Activated naive CD8-positive, alpha-beta T cell treated with anti-CD3 and anti-CD28 coated beads, Interleukin-2, amount 50 U/mL, for 16 hours (primary cell): ENCODE data around the gene KIF4A.

Source experiments
- DNase-seq: peaks from one replicate; pipeline ENCODE4 v3.0.0-alpha.2; 2020; ENCODE audit warnings: low read depth, low spot score

Gene KIF4A

DNA sequence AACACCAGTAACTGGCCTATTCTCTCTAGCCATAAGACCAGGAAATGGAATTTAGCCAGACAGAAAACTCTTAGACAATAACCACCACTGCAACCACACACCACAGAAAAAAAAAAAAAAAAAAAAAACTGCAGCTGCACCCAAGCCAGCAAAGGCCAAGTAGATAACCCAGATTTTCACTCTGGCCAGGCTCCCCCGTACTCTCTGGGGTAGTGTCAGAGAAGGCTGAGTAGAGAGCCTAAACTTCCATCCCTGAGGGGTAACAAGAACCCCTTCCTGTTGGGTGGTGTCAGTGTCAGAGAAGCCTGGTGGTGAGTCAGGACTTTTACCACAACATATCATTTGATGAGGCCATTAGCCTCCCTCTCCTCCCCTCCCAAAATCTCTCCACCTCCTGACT lies 149.1 kb downstream of the KIF4A start:
- no peak for DNase-seq

DNA sequence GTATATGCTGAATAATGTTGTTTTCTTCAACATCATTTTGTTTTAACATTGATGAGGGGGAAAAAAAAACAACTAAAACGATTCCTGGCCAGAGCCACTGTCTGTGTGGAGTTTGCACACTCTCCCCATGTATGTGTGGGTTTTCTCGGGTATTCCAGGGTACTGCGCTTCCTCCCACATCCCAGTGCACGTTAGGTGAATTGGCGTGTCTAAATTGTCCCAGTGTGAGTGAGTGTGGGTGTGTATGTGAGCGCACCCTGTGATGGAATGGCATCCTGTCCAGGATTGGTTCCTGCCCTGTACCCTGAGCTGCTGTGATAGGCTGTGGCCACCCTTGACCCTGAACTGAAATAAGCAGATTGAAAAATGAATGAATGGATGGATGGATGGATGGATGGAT lies 152.3 kb downstream of the KIF4A start:
- DNase-seq, result no peak

DNA sequence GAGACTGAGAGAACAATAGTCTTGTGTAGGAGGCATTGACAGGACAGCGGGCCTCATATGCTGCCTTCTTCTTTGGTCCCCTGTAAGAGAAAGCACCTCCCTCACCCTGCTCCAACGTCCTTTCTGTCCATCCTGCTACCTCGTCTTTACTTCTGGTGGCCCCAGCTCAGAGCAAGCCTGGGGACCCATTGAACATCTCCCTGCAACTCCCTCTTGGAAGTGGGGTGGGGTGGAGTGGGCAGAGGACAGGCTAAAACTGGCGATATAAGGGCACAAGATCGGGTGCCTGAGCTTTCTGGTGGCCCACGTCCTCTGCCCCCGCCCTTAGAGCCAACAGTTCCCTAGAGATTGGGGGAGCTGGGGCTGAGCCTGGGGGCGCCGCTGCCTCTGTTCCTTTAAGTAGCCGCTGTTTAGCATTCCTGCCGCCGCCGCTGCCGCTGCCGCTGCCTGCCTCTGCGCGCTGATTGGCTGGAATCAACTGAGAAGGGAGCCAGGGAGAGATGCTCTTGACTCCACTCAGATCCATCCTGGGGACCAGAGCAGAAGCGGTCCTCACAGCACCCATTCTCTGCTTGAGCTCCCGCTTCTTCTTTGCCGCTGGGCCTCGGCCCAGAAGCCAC lies 154.5 kb downstream of the KIF4A start, which contains the start of gene DLG3:
TSS of gene DLG3 (plus strand) at position 510 of the 620 bp plus-strand sequence. CDS start 367 bp downstream, outside the sequence.
- no peak for DNase-seq

DNA sequence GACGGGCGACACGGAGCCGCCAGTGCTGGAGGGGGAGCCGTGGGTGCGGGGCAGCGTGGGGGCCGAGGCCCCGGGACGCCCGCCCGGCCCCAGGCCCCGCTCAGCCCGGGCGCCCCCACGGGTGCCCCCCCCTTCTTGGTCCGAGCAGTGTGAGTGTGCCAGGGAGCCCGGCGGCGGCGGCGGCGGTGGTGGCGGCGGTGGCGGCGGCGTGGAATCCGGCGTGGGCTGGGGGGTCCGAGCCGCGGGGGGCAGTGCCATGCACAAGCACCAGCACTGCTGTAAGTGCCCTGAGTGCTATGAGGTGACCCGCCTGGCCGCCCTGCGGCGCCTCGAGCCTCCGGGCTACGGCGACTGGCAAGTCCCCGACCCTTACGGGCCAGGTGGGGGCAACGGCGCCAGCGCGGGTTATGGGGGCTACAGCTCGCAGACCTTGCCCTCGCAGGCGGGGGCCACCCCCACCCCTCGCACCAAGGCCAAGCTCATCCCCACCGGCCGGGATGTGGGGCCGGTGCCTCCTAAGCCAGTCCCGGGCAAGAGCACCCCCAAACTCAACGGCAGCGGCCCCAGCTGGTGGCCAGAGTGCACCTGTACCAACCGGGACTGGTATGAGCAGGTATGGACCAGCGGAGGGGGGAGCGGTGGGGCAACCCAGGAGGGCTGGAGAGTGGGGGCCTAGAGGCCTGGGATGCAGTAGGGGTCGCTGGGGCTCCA lies 155.2 kb downstream of the KIF4A start:
- DNase-seq, result no peak

DNA sequence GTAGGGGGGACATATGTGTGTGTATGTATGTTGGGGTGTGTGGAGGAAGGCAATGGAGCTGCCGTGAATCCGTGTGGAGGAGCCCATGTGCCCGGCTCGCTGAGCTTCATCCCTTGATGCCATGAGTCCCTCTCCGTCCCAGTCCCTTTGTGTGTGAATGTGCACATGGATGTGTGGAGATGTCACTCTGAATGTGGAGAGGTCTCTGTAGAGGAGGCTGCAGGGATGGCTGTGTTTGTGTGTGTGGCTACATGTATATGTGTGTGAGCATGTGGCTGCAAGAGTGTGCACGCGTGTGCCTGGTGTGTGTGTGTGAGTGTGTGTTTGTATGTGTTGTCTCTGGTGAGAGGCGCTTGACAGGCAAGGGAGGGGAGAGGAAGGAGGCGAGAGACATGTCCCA lies 156.0 kb downstream of the KIF4A start:
- no peak for DNase-seq

DNA sequence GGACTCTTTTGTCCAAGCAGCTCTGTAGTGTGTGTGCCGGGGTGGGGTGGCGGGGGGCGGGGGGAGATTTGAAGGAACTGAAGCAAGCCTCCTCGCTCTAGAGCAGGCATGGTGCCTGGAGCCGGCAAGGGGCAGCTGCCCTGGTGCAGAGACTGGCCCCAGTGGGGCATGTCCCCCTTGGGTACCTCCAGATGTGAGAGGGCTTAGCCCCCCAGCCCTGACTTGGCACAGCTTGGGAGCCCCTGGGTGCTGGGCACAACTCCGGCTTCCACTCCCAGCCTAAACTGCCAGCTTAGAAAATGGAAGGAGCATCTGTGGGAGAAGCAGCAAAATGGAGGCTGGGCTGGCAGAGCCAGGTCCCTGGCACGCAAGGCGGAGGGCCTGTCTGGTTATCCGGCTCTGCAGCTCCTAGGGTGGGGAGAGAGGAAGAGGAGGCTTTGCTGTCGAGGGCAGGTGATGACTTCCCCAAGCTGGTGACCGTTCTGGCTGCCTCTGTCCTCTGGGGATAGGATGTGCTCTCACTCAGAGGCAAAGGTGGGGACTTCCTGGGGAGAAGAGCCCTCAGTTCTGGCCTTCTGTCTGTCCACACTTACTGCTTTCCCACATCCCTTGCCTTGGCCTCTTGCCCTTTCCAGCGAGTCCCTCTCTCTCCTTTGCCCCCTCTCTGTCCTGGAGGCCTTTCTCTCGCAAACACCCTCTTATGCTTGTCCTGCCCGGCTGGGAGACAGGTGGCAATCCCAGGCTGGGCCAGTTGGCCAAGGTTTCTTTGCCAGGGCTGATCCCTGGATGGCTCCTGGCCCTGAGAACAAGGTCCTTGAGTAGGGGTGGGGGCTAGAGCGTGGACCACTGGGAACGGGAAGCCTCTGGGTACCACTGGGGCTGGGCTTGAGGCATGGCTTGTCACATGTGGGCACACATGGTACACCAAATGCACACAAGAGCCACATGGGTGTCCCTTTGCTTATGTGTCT lies 156.8 kb downstream of the KIF4A start:
- DNase-seq, result no peak

DNA sequence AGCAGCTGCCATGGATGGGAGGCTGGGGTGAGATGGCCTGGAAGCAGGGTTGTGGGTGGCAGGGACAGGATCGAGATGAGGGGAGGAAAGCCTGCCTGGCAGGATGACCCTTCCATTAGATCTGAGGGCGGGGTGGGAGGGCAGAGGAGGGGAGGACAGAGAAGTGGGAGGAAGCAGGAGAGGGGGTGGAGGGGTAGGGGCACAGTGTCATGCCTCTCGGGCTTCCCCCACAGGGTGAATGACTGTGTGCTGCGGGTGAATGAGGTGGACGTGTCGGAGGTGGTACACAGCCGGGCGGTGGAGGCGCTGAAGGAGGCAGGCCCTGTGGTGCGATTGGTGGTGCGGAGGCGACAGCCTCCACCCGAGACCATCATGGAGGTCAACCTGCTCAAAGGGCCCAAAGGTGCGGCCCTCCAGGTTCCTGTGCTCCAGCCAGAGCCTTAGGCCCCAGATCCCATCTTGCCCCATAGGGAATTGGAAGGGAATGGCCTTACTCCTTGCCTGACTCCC lies 159.6 kb downstream of the KIF4A start:
- no peak for DNase-seq

DNA sequence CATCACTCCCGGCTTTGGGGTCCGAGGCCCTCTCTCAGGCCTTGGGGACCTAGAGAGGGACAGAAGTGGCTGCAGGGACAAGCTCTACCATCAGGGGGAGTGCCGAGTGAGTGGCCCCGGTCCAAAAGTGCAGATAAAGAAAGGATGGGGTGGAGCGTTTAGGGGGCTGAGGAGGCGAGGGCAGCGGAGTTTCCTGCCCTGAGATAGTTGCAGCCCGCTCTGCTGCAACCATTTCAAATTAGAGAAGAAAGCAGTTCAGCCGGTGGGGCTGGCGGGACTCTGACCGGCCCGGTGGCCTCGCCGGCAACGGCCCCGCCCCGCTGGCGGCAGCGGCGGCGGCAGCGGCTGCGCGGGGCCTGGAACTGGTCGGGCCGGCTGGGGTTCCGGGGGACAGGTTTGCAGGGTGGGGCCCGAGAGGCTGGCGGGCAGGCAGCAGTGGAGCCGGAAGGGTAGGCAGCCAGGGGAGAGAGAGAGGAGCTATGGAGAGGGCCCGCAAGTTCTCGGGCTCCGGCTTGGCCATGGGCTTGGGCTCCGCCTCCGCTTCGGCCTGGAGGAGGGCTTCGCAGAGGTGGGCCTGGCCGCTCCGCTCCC lies 162.3 kb downstream of the KIF4A start:
- peak; percentile 21 for DNase-seq

DNA sequence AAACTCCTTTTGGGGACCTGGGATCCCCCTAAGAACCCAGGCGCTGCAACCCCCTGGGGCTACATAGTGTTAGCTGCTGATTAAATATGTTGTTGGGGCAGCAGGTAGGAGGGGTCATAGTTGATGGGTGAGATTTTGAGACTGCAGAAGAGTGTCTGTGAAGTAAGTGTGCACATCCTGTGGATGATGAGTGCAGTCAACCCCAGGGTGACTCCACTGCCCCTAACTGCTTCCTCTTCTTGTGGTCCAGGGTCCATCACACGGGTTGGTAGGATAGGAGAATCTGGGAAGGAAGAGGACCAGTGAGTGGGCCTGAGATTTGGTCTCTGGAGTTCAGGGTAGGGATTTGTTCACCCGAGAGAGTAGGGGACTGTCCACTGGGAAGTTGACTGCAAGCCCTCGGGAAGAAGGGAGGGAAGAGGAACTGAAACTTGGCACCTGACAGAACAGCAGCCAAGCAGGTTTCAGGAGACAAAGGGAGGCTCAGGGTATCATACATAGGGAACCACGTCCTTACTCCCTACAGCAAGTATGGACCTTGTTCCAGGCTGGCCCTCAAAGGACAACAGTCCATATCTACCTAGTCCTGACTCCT lies 163.2 kb downstream of the KIF4A start:
- no peak for DNase-seq

DNA sequence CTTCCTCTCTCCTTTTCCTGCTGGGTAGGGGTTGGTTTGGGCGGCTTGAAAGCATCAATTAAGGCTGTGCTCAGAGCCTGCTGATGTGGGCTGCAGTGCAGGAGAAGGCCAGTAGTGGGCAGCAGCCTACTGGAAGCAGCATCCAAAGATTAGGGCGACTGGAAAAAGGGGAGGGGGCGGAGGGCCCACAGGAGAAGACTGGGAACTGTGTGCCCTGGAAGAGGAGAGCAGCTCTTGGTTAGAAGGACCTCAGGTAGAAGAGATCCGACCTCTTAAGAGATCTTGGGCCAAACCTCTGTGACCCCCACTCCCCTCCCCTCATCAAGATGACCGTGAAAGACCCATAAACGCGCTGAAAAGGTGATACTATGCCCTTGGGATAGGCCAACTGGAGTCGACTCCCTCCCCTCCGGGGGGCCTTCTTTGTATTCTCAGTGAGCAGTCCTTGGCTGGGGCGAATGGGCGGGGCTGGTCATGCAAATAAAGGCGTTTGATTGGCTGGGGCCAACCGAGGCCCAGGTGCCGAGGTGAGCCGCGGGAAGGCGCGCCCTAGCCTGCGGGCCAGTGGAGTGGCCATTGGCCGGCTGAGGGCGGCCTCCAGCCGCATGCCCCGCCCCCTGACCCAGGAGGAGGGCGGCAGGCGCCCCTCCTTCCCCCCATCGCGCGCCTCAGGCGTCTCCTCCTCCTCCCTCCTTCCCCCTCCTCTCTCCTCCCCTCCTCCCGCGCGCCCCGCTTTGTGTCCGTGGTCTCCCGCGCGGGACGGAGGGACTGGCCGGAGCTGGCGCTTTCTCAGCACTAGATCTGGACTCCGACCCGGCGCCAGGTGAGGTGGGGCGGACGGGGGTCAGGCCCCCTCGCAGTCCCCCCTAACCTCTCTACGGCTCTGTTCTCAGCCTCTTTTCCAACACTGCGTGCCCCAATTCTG lies 164.8 kb downstream of the KIF4A start:
- peak; percentile 27 for DNase-seq

DNA sequence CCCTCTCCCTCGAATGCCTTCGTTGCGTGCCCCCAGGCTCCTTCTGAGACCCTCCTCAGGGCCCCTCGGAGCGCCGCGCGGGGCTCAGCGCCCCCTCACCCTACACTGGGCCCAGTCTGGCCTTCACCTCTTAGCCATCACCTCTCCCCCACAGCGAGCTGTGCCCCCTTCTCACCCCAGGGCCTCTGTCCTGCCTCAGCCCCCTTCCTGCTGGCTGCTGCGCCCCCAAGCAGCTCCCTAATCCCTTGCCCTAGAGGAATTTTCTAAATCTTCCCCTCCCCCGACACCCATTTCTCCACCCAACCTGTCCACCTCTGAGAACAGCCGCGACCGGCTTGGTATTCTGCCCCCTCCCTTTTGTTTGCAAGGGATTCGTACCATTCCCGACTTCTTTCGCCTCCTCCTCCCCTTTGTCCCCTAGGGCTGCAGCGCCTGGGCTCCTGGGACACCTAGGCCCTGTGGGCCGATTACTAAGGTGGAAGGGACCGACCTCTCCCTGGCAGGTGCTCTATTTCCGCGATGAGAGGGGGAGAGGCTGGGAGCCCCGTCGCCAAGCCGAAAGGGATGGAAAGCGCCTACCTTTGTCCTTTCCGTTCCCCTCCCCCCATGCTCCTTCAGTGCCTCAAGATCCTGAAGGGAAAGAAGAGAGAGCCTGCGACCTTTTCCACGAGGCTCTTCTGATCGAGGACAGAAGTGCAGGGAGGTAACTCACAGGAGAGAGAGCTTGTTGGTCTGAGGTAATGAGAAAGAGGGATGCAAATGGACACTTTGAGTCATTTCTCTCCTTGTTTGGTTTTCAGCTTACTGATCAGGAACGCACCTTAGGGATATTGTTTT lies 165.7 kb downstream of the KIF4A start:
- DNase-seq, result no peak

DNA sequence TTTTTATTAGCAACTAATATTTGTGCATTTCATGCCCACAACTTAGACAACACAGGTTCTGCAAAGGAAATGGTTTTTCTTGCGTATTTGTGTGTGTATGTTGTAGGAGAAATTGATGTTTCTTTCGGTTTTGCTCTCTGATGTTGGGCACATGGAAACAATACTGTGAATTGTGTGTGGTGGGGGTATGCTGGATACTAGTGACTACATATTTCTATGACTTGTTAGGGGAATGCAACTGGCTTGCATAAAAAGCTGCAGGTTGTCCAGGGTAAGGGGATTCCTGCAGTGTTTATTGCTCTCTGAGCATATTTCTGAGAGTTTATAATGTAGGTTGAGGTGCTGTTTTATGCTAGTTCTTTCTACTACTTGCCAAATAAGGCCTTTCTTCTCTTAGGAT lies 166.4 kb downstream of the KIF4A start:
- no peak for DNase-seq

DNA sequence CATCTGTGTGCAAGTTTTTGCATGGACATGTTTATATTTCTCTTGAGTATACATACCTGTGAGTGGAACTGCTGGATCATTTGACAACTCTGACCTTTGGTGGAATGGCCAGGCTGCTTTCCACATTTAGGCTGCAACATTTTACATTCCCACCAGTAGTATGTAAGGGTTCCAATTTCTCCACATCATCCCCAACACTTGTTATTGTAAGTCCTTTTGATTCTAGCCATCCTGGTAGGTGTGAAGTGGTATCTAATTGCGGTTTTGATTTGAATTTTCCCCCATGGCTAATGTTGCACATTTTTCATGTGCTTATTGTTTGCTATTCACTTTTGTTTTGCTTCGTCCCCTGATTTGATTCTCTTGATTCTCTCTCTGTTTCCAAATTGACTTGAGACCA lies 171.1 kb downstream of the KIF4A start:
- DNase-seq, result no peak

DNA sequence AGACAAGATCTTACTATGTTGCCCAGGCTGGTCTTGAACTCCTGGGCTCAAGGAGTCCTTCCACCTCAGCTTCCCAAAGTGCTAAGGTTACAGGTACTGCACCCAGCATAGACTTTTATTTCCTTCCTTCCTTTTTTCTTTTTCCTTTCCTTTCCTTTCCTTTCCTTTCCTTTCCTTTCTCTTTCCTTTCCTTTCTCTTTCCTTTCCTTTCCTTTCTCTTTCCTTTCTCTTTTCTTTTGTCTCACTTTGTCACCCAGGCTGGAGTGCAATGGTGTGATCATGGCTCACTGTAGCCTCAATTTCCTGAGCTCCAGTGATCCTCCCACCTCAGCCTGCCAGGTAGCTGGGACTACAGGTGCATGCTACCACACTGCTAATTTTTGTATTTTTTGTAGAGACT lies 174.1 kb downstream of the KIF4A start:
- DNase-seq, result no peak

DNA sequence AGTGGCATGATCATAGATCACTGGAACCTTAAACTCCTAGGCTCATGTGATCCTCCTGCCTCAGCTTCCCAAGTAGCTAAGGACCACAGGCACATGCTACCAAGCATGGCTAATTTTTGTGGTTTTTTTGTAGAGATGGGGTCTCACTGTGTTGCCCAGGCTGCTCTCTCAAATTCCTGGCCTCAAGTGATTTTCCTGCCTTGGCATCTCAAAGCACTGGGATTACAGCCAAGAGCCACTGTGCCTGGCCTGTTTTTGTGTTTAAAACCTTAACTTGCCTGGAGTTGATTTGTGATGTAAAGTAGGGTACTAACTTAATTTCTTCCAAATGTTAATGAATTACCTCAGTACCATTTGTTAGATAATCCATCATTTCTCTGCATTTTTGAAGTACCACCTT lies 177.1 kb downstream of the KIF4A start:
- DNase-seq, result no peak

DNA sequence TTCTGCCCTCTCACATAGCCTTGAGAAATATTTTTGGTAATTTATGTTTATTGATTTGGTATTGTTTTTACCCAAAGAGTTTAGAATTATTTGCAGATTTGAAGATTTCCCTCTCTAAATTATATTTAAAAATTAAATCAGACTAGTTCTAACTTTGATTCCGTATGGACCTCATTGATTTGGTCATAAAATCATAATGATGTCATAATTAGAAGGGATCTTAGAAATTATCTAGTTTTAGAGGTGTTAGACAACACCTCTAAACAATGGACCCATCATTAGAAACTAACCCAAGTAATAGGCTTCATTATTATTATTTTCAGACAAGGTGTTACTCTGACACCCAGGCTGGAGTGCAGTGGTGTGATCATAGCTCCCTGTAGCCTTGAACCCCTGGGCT lies 178.8 kb downstream of the KIF4A start:
- DNase-seq, result no peak
